Loucy (cell line): ENCODE measurements around the gene HLF.

ENCODE experiments used
- EZH2phosphoT487 ChIP-seq: fragments of 200-600 bp; IDR thresholded peaks from 2 replicates; pipeline ENCODE4 v1.6.1; 2018; ENCODE audit warnings: antibody characterized with exemption, mild to moderate bottlenecking, moderate library complexity, borderline replicate concordance
- TF ChIP-seq, protein P1 (sequence below): fragments of 200-600 bp; sonication (generic); conservative IDR thresholded peaks from 2 replicates; pipeline ENCODE4 v1.5.1; 2014; ENCODE audit warnings: mild to moderate bottlenecking, antibody characterized with exemption, low read length

GRCh38 chr17:55272711-55273578 is 8.2 kb downstream of the HLF start:
- TF ChIP-seq, protein P1, sequence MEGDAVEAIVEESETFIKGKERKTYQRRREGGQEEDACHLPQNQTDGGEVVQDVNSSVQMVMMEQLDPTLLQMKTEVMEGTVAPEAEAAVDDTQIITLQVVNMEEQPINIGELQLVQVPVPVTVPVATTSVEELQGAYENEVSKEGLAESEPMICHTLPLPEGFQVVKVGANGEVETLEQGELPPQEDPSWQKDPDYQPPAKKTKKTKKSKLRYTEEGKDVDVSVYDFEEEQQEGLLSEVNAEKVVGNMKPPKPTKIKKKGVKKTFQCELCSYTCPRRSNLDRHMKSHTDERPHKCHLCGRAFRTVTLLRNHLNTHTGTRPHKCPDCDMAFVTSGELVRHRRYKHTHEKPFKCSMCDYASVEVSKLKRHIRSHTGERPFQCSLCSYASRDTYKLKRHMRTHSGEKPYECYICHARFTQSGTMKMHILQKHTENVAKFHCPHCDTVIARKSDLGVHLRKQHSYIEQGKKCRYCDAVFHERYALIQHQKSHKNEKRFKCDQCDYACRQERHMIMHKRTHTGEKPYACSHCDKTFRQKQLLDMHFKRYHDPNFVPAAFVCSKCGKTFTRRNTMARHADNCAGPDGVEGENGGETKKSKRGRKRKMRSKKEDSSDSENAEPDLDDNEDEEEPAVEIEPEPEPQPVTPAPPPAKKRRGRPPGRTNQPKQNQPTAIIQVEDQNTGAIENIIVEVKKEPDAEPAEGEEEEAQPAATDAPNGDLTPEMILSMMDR: no peak
- TF ChIP-seq EZH2phosphoT487: no peak
